ENCODE data around the gene CEACAM16.
A peak's percentile ranks its signal among the peaks of the same experiment; 100 is the strongest.

The CEACAM16 gene

DNA sequence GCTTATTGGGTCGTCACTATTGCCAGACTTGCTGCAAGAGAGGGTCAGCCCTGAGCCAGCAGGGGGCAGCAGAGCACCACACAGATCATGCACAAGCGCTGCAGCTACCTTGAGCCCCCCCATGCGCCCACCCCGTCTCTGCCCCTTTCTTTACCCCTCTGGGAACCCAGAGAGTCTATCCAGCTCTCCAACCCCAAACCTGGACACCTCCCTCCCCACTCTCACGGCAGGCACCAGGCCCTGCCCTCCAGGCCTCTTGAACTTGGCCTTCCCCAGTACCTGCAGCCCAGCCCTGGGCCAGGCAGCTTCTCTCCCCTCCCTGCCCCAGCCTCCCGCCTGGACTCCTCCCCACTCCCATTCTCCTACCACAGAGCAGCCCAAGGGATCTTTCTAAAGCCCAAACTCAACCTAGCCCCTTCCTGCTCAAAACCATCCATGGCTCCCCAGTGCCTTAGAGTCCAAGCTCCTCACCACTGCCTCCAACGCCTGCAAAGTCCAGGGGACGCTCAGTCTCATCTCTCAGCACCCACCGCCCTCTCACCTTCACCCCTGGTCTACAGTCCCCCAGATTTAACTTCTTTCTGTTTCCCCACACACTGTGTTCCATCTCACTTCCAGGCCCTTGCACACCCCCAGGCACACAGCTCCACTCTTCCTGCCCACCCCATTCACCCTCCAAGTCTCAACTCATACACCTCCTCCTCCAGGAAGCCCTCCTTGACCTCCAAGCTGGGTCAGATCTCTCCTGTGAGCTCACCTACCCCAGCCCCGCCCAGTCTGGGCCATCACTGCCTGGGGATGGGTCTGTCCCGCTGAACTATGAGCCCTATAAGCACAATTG is 9.4 kb upstream of the CEACAM16 start (continued):
- TF ChIP-seq, protein P1, sequence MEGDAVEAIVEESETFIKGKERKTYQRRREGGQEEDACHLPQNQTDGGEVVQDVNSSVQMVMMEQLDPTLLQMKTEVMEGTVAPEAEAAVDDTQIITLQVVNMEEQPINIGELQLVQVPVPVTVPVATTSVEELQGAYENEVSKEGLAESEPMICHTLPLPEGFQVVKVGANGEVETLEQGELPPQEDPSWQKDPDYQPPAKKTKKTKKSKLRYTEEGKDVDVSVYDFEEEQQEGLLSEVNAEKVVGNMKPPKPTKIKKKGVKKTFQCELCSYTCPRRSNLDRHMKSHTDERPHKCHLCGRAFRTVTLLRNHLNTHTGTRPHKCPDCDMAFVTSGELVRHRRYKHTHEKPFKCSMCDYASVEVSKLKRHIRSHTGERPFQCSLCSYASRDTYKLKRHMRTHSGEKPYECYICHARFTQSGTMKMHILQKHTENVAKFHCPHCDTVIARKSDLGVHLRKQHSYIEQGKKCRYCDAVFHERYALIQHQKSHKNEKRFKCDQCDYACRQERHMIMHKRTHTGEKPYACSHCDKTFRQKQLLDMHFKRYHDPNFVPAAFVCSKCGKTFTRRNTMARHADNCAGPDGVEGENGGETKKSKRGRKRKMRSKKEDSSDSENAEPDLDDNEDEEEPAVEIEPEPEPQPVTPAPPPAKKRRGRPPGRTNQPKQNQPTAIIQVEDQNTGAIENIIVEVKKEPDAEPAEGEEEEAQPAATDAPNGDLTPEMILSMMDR (tag by site-specific recombination; IDR thresholded peaks at IDR 0.05): peak; percentile 93
- TF ChIP-seq SALL2 (tag by site-specific recombination; IDR thresholded peaks at IDR 0.05; ENCODE audit: borderline replicate concordance): no peak
- no peak for TF ChIP-seq ZNF266 (tag by site-specific recombination; IDR thresholded peaks at IDR 0.05; ENCODE audit: low read depth)
- no peak for TF ChIP-seq ZNF549 (tag by site-specific recombination; IDR thresholded peaks at IDR 0.05)
- TF ChIP-seq ZSCAN16 (tag by site-specific recombination; IDR thresholded peaks at IDR 0.05): no peak
- no peak for TF ChIP-seq ZNF19 (tag by site-specific recombination; IDR thresholded peaks at IDR 0.05; ENCODE audit: low read depth)
- TF ChIP-seq, protein P2, sequence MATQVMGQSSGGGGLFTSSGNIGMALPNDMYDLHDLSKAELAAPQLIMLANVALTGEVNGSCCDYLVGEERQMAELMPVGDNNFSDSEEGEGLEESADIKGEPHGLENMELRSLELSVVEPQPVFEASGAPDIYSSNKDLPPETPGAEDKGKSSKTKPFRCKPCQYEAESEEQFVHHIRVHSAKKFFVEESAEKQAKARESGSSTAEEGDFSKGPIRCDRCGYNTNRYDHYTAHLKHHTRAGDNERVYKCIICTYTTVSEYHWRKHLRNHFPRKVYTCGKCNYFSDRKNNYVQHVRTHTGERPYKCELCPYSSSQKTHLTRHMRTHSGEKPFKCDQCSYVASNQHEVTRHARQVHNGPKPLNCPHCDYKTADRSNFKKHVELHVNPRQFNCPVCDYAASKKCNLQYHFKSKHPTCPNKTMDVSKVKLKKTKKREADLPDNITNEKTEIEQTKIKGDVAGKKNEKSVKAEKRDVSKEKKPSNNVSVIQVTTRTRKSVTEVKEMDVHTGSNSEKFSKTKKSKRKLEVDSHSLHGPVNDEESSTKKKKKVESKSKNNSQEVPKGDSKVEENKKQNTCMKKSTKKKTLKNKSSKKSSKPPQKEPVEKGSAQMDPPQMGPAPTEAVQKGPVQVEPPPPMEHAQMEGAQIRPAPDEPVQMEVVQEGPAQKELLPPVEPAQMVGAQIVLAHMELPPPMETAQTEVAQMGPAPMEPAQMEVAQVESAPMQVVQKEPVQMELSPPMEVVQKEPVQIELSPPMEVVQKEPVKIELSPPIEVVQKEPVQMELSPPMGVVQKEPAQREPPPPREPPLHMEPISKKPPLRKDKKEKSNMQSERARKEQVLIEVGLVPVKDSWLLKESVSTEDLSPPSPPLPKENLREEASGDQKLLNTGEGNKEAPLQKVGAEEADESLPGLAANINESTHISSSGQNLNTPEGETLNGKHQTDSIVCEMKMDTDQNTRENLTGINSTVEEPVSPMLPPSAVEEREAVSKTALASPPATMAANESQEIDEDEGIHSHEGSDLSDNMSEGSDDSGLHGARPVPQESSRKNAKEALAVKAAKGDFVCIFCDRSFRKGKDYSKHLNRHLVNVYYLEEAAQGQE (tag by site-specific recombination; IDR thresholded peaks at IDR 0.05): no peak
- TF ChIP-seq PRDM1 (tag by site-specific recombination; IDR thresholded peaks at IDR 0.05): no peak
- TF ChIP-seq ZNF621 (tag by site-specific recombination; IDR thresholded peaks at IDR 0.05): no peak
- no peak for TF ChIP-seq ZNF423 (tag by site-specific recombination; IDR thresholded peaks at IDR 0.05)
- TF ChIP-seq ZNF174 (tag by site-specific recombination; IDR thresholded peaks at IDR 0.05): no peak
- no peak for TF ChIP-seq ZNF394 (tag by site-specific recombination; IDR thresholded peaks at IDR 0.05; ENCODE audit: borderline replicate concordance)
- no peak for TF ChIP-seq ZNF132 (tag by site-specific recombination; IDR thresholded peaks at IDR 0.05; ENCODE audit: borderline replicate concordance)
- TF ChIP-seq ZNF239 (tag by site-specific recombination; IDR thresholded peaks at IDR 0.05): no peak
- TF ChIP-seq, protein P3, sequence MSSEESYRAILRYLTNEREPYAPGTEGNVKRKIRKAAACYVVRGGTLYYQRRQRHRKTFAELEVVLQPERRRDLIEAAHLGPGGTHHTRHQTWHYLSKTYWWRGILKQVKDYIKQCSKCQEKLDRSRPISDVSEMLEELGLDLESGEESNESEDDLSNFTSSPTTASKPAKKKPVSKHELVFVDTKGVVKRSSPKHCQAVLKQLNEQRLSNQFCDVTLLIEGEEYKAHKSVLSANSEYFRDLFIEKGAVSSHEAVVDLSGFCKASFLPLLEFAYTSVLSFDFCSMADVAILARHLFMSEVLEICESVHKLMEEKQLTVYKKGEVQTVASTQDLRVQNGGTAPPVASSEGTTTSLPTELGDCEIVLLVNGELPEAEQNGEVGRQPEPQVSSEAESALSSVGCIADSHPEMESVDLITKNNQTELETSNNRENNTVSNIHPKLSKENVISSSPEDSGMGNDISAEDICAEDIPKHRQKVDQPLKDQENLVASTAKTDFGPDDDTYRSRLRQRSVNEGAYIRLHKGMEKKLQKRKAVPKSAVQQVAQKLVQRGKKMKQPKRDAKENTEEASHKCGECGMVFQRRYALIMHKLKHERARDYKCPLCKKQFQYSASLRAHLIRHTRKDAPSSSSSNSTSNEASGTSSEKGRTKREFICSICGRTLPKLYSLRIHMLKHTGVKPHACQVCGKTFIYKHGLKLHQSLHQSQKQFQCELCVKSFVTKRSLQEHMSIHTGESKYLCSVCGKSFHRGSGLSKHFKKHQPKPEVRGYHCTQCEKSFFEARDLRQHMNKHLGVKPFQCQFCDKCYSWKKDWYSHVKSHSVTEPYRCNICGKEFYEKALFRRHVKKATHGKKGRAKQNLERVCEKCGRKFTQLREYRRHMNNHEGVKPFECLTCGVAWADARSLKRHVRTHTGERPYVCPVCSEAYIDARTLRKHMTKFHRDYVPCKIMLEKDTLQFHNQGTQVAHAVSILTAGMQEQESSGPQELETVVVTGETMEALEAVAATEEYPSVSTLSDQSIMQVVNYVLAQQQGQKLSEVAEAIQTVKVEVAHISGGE (tag by site-specific recombination; conservative IDR thresholded peaks at IDR 0.05; ENCODE audit: low read depth): no peak
- TF ChIP-seq, protein P4, sequence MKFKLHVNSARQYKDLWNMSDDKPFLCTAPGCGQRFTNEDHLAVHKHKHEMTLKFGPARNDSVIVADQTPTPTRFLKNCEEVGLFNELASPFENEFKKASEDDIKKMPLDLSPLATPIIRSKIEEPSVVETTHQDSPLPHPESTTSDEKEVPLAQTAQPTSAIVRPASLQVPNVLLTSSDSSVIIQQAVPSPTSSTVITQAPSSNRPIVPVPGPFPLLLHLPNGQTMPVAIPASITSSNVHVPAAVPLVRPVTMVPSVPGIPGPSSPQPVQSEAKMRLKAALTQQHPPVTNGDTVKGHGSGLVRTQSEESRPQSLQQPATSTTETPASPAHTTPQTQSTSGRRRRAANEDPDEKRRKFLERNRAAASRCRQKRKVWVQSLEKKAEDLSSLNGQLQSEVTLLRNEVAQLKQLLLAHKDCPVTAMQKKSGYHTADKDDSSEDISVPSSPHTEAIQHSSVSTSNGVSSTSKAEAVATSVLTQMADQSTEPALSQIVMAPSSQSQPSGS (tag by site-specific recombination; IDR thresholded peaks at IDR 0.05; ENCODE audit: low read depth): no peak
- TF ChIP-seq ZNF670 (tag by site-specific recombination; IDR thresholded peaks at IDR 0.05; ENCODE audit: low read depth): no peak
- TF ChIP-seq GLI2 (tag by site-specific recombination; IDR thresholded peaks at IDR 0.05; ENCODE audit: borderline replicate concordance, low read depth): no peak
- TF ChIP-seq SP7 (tag by site-specific recombination; IDR thresholded peaks at IDR 0.05): peak; percentile 21
- no peak for TF ChIP-seq MYNN (tag by site-specific recombination; IDR thresholded peaks at IDR 0.05; ENCODE audit: borderline replicate concordance)
- no peak for TF ChIP-seq ZNF211 (tag by site-specific recombination; IDR thresholded peaks at IDR 0.05; ENCODE audit: low read depth)
- TF ChIP-seq ZNF707 (tag by site-specific recombination; IDR thresholded peaks at IDR 0.05): no peak
- TF ChIP-seq ZBTB8A (tag by site-specific recombination; IDR thresholded peaks at IDR 0.05): no peak
- TF ChIP-seq ZNF114 (tag by site-specific recombination; IDR thresholded peaks at IDR 0.05): no peak
- no peak for TF ChIP-seq ZNF521 (tag by site-specific recombination; IDR thresholded peaks at IDR 0.05)
- no peak for TF ChIP-seq SETDB1 (IDR thresholded peaks at IDR 0.05; ENCODE audit: insufficient read length, low read length)
- TF ChIP-seq GLIS2 (tag by site-specific recombination; IDR thresholded peaks at IDR 0.05): peak; percentile 70
